ENCODE measurements around the gene NKPD1.

NKPD1 gene

GRCh38 chr19:45160870-45161737 is at the start of gene NKPD1:
Gene NKPD1 (minus strand): TSS chr19:45160982. CDS start chr19:45160150, 832 bp downstream.
- Histone ChIP-seq H3K4me1 (ENCODE audit: control insufficient read depth in 1 of 2, insufficient read depth in 2 of 2, low read length in 2 of 2) (peaks cover 0 to 4% of the 10 kb centered on the region in 2 donors), H3K9me3 (ENCODE audit: control insufficient read depth in 1 of 2, low read length in 2 of 2) (no peaks in the 10 kb centered on the region), H3K27me3 (ENCODE audit: low read depth, low read length) (no peaks in the 10 kb centered on the region), H3K36me3 (ENCODE audit: control insufficient read depth in 1 of 2, insufficient read depth in 2 of 2, low read length in 2 of 2) (no peaks in the 10 kb centered on the region), H3K4me3 (ENCODE audit: low read depth in 1 of 2, low read length in 2 of 2) (no peak within 1 kb of the TSS), H3K27ac (ENCODE audit: low read length) (no peak within 1 kb of the TSS)

- H3K36me3 ChIP-seq (ENCODE audit: control insufficient read depth in 1 of 2, insufficient read depth in 2 of 2, low read length in 2 of 2) = no peaks in the 10 kb centered on the region
- H3K27me3 ChIP-seq (ENCODE audit: low read depth, low read length) = no peaks in the 10 kb centered on the region
- H3K4me3 ChIP-seq (ENCODE audit: low read depth in 1 of 2, low read length in 2 of 2) = no peak overlapping the region
- no peaks in the 10 kb centered on the region for H3K4me1 ChIP-seq (ENCODE audit: control insufficient read depth in 1 of 2, insufficient read depth in 2 of 2, low read length in 2 of 2)
- no peaks in the 10 kb centered on the region for H3K9me3 ChIP-seq (ENCODE audit: control insufficient read depth in 1 of 2, low read length in 2 of 2)
- H3K27ac ChIP-seq (ENCODE audit: low read length) = no peak overlapping the region
Measured at GRCh38 chr19:45206328-45206727, 45.5 kb upstream of the NKPD1 start.

- Histone ChIP-seq H3K27me3 (ENCODE audit: low read depth, low read length) (no peaks in the 10 kb centered on the region), H3K36me3 (ENCODE audit: control insufficient read depth in 1 of 2, insufficient read depth in 2 of 2, low read length in 2 of 2) (no peaks in the 10 kb centered on the region), H3K4me1 (ENCODE audit: control insufficient read depth in 1 of 2, insufficient read depth in 2 of 2, low read length in 2 of 2) (no peaks in the 10 kb centered on the region), H3K4me3 (ENCODE audit: low read depth in 1 of 2, low read length in 2 of 2) (no peak overlapping the region), H3K27ac (ENCODE audit: low read length) (no peak overlapping the region), H3K9me3 (ENCODE audit: control insufficient read depth in 1 of 2, low read length in 2 of 2) (no peaks in the 10 kb centered on the region)
Measured at GRCh38 chr19:45205810-45206209, 45.0 kb upstream of the NKPD1 start.

GRCh38 chr19:45202637-45203036 is 41.9 kb upstream of the NKPD1 start:
- Histone ChIP-seq H3K36me3 (ENCODE audit: control insufficient read depth in 1 of 2, insufficient read depth in 2 of 2, low read length in 2 of 2) (no peaks in the 10 kb centered on the region), H3K9me3 (ENCODE audit: control insufficient read depth in 1 of 2, low read length in 2 of 2) (no peaks in the 10 kb centered on the region), H3K4me3 (ENCODE audit: low read depth in 1 of 2, low read length in 2 of 2) (no peak overlapping the region), H3K27ac (ENCODE audit: low read length) (no peak overlapping the region), H3K4me1 (ENCODE audit: control insufficient read depth in 1 of 2, insufficient read depth in 2 of 2, low read length in 2 of 2) (no peaks in the 10 kb centered on the region), H3K27me3 (ENCODE audit: low read depth, low read length) (no peaks in the 10 kb centered on the region)

GRCh38 chr19:45200568-45200967 is 39.8 kb upstream of the NKPD1 start:
- Histone ChIP-seq H3K4me3 (ENCODE audit: low read depth in 1 of 2, low read length in 2 of 2) (no peak overlapping the region), H3K27me3 (ENCODE audit: low read depth, low read length) (no peaks in the 10 kb centered on the region), H3K9me3 (ENCODE audit: control insufficient read depth in 1 of 2, low read length in 2 of 2) (no peaks in the 10 kb centered on the region), H3K36me3 (ENCODE audit: control insufficient read depth in 1 of 2, insufficient read depth in 2 of 2, low read length in 2 of 2) (no peaks in the 10 kb centered on the region), H3K27ac (ENCODE audit: low read length) (no peak overlapping the region), H3K4me1 (ENCODE audit: control insufficient read depth in 1 of 2, insufficient read depth in 2 of 2, low read length in 2 of 2) (no peaks in the 10 kb centered on the region)

- no peaks in the 10 kb centered on the region for H3K36me3 ChIP-seq (ENCODE audit: control insufficient read depth in 1 of 2, insufficient read depth in 2 of 2, low read length in 2 of 2)
- H3K27ac ChIP-seq (ENCODE audit: low read length) = no peak overlapping the region
- H3K4me1 ChIP-seq (ENCODE audit: control insufficient read depth in 1 of 2, insufficient read depth in 2 of 2, low read length in 2 of 2) = no peaks in the 10 kb centered on the region
- no peak overlapping the region for H3K4me3 ChIP-seq (ENCODE audit: low read depth in 1 of 2, low read length in 2 of 2)
- no peaks in the 10 kb centered on the region for H3K27me3 ChIP-seq (ENCODE audit: low read depth, low read length)
- H3K9me3 ChIP-seq (ENCODE audit: control insufficient read depth in 1 of 2, low read length in 2 of 2) = no peaks in the 10 kb centered on the region
Measured at GRCh38 chr19:45195764-45196163, 35.0 kb upstream of the NKPD1 start.

GRCh38 chr19:45191375-45191774 is 30.6 kb upstream of the NKPD1 start:
- no peaks in the 10 kb centered on the region for H3K27me3 ChIP-seq (ENCODE audit: low read depth, low read length)
- no peak overlapping the region for H3K27ac ChIP-seq (ENCODE audit: low read length)
- H3K9me3 ChIP-seq (ENCODE audit: control insufficient read depth in 1 of 2, low read length in 2 of 2) = no peaks in the 10 kb centered on the region
- H3K36me3 ChIP-seq (ENCODE audit: control insufficient read depth in 1 of 2, insufficient read depth in 2 of 2, low read length in 2 of 2) = no peaks in the 10 kb centered on the region
- no peak overlapping the region for H3K4me3 ChIP-seq (ENCODE audit: low read depth in 1 of 2, low read length in 2 of 2)
- H3K4me1 ChIP-seq (ENCODE audit: control insufficient read depth in 1 of 2, insufficient read depth in 2 of 2, low read length in 2 of 2) = no peaks in the 10 kb centered on the region

GRCh38 chr19:45189971-45190370 is 29.2 kb upstream of the NKPD1 start:
- Histone ChIP-seq H3K27me3 (ENCODE audit: low read depth, low read length) (no peaks in the 10 kb centered on the region), H3K36me3 (ENCODE audit: control insufficient read depth in 1 of 2, insufficient read depth in 2 of 2, low read length in 2 of 2) (no peaks in the 10 kb centered on the region), H3K9me3 (ENCODE audit: control insufficient read depth in 1 of 2, low read length in 2 of 2) (no peaks in the 10 kb centered on the region), H3K4me3 (ENCODE audit: low read depth in 1 of 2, low read length in 2 of 2) (no peak overlapping the region), H3K27ac (ENCODE audit: low read length) (no peak overlapping the region), H3K4me1 (ENCODE audit: control insufficient read depth in 1 of 2, insufficient read depth in 2 of 2, low read length in 2 of 2) (no peaks in the 10 kb centered on the region)

GRCh38 chr19:45187421-45188100 is 26.8 kb upstream of the NKPD1 start:
- H3K4me1 ChIP-seq (ENCODE audit: control insufficient read depth in 1 of 2, insufficient read depth in 2 of 2, low read length in 2 of 2) = no peaks in the 10 kb centered on the region

GRCh38 chr19:45186509-45187334 is 25.9 kb upstream of the NKPD1 start:
- Histone ChIP-seq H3K4me1 (ENCODE audit: control insufficient read depth in 1 of 2, insufficient read depth in 2 of 2, low read length in 2 of 2) (peaks cover 0 to under 1% of the 10 kb centered on the region in 2 donors), H3K27ac (ENCODE audit: low read length) (no peak overlapping the region), H3K9me3 (ENCODE audit: control insufficient read depth in 1 of 2, low read length in 2 of 2) (no peaks in the 10 kb centered on the region), H3K4me3 (ENCODE audit: low read depth in 1 of 2, low read length in 2 of 2) (no peak overlapping the region), H3K27me3 (ENCODE audit: low read depth, low read length) (no peaks in the 10 kb centered on the region), H3K36me3 (ENCODE audit: control insufficient read depth in 1 of 2, insufficient read depth in 2 of 2, low read length in 2 of 2) (no peaks in the 10 kb centered on the region)

More at GRCh38 chr19:45187421-45188100, 26.8 kb upstream of the NKPD1 start:
- Histone ChIP-seq H3K27me3 (ENCODE audit: low read depth, low read length) (no peaks in the 10 kb centered on the region), H3K9me3 (ENCODE audit: control insufficient read depth in 1 of 2, low read length in 2 of 2) (no peaks in the 10 kb centered on the region), H3K4me3 (ENCODE audit: low read depth in 1 of 2, low read length in 2 of 2) (no peak overlapping the region), H3K27ac (ENCODE audit: low read length) (no peak overlapping the region), H3K36me3 (ENCODE audit: control insufficient read depth in 1 of 2, insufficient read depth in 2 of 2, low read length in 2 of 2) (no peaks in the 10 kb centered on the region)

- Histone ChIP-seq H3K36me3 (ENCODE audit: control insufficient read depth in 1 of 2, insufficient read depth in 2 of 2, low read length in 2 of 2) (peaks cover 5 to 7% of the 10 kb centered on the region in 2 donors), H3K4me3 (ENCODE audit: low read depth in 1 of 2, low read length in 2 of 2) (no peak overlapping the region), H3K27ac (ENCODE audit: low read length) (no peak overlapping the region), H3K27me3 (ENCODE audit: low read depth, low read length) (no peaks in the 10 kb centered on the region), H3K4me1 (ENCODE audit: control insufficient read depth in 1 of 2, insufficient read depth in 2 of 2, low read length in 2 of 2) (peaks cover 0 to 22% of the 10 kb centered on the region in 2 donors), H3K9me3 (ENCODE audit: control insufficient read depth in 1 of 2, low read length in 2 of 2) (no peaks in the 10 kb centered on the region)
Measured at GRCh38 chr19:45184115-45184514, 23.3 kb upstream of the NKPD1 start.

Data from muscle layer of duodenum (tissue), 2 donors.